ENCODE results near the gene MAP4K4.

The MAP4K4 gene

GRCh38 chr2:101803128-101803527 is 105.6 kb downstream of the MAP4K4 start:
- TF ChIP-seq, protein P1, sequence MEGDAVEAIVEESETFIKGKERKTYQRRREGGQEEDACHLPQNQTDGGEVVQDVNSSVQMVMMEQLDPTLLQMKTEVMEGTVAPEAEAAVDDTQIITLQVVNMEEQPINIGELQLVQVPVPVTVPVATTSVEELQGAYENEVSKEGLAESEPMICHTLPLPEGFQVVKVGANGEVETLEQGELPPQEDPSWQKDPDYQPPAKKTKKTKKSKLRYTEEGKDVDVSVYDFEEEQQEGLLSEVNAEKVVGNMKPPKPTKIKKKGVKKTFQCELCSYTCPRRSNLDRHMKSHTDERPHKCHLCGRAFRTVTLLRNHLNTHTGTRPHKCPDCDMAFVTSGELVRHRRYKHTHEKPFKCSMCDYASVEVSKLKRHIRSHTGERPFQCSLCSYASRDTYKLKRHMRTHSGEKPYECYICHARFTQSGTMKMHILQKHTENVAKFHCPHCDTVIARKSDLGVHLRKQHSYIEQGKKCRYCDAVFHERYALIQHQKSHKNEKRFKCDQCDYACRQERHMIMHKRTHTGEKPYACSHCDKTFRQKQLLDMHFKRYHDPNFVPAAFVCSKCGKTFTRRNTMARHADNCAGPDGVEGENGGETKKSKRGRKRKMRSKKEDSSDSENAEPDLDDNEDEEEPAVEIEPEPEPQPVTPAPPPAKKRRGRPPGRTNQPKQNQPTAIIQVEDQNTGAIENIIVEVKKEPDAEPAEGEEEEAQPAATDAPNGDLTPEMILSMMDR (conservative IDR thresholded peaks at IDR 0.05; ENCODE audit: control insufficient read depth, insufficient read depth, low read depth, low read length): no peak
- peak; percentile 65 for DNase-seq (ENCODE audit: low read depth)
- H3K4me3 ChIP-seq (ENCODE audit: control insufficient read depth, low read depth, low read length): no peak overlapping the region

- TF ChIP-seq, protein P1 (conservative IDR thresholded peaks at IDR 0.05; ENCODE audit: control insufficient read depth, insufficient read depth, low read depth, low read length): no peak
- no peak overlapping the region for H3K4me3 ChIP-seq (ENCODE audit: control insufficient read depth, low read depth, low read length)
- peak; percentile 69 for DNase-seq (ENCODE audit: low read depth)
Measured at GRCh38 chr2:101803945-101804696, 106.6 kb downstream of the MAP4K4 start.

DNA sequence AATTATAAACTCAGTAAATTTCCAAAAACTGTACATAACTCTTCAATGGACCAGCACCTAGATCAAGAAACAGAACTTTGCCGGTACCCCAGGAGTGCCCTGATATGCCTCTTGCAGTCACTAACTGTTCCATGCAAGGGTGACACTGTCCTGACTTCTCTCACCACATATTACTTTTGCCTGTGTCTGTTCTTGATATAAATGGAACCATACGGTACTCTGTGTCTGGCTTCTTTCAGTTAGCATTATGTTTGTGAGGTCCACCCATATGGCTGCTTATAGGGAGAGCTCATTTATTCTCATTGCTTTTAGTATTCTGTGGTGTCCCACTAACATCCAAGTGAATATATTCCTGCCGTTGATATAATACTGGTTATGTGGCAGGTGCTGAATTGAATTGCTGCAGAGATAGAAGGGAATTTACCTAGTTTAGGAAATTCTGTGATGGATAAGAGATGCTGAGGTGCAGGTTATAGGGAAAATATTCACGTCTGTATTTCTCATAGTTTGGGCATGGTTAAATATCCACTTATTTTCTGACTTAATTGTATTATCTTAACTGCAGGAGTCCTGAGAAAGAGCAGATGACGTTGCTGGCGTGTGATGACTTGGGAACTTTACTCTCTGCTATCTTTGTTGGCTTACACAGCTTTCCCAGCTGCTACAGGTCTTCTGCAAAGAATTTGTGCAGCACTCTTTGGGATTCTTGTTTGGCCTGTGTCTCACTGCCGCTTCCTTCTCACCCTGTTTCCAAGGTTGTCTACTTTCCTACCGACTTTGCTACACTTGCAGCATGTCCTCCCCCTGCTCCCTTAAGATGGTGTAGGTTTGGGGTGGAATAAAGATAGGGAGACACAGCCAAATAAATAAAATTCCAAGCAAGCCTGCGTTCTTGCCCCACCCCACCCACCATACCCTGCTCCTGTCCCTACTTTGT is 107.9 kb downstream of the MAP4K4 start:
- TF ChIP-seq, protein P1 (conservative IDR thresholded peaks at IDR 0.05; ENCODE audit: control insufficient read depth, insufficient read depth, low read depth, low read length): no peak
- H3K4me3 ChIP-seq (ENCODE audit: control insufficient read depth, low read depth, low read length): no peak overlapping the region
- DNase-seq (ENCODE audit: low read depth): peak; percentile 66

DNA sequence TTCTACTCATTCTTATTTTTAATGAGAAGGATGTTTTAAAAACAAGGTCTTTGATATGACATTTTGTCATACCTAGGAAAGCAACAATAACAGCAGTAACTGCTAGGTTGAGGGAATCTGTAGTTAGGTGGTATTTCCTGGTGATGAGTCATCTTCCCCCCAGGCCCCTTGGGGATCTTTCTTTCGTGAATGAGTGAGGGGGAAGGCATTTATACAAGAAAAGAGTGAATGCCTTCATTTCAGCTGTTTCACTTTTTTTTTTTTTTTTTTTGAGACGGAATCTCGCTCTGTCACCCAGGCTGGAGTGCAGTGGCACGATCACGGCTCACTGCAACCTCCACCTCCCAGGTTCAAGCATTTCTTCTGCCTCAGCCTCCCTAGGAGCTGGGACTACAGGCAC is 108.6 kb downstream of the MAP4K4 start:
- H3K4me3 ChIP-seq (ENCODE audit: control insufficient read depth, low read depth, low read length): no peak overlapping the region
- peak; percentile 84 for DNase-seq (ENCODE audit: low read depth)
- TF ChIP-seq, protein P1 (conservative IDR thresholded peaks at IDR 0.05; ENCODE audit: control insufficient read depth, insufficient read depth, low read depth, low read length): no peak

- no peak overlapping the region for H3K4me3 ChIP-seq (ENCODE audit: control insufficient read depth, low read depth, low read length)
- DNase-seq (ENCODE audit: low read depth): no peak
- TF ChIP-seq, protein P1 (conservative IDR thresholded peaks at IDR 0.05; ENCODE audit: control insufficient read depth, insufficient read depth, low read depth, low read length): no peak
Measured at GRCh38 chr2:101806701-101807100, 109.2 kb downstream of the MAP4K4 start.

DNA sequence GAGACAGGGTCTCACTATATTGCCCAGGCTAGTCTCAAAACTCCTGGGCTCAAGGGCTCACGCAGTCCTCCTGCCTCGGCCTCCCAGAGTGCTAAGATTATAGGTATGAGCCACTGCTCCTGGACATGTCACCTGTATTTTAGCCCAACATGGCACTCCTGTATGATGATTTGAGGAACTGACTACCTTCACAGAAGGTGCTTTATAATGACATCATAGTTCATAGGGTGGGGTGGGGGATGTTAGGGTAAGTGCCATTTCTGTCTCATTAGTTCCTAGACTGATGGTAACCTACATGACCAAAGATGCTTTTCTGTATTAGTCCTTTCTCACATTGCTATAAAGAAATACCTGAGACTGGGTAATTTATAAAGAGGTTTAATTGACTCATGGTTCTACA is 109.7 kb downstream of the MAP4K4 start:
- DNase-seq (ENCODE audit: low read depth): no peak
- no peak overlapping the region for H3K4me3 ChIP-seq (ENCODE audit: control insufficient read depth, low read depth, low read length)

More for the DNA sequence above, 109.7 kb downstream of the MAP4K4 start:
- TF ChIP-seq, protein P1 (conservative IDR thresholded peaks at IDR 0.05; ENCODE audit: control insufficient read depth, insufficient read depth, low read depth, low read length): no peak

All from fibroblast of mammary gland (primary cell).